HEK293 (cell line): ENCODE measurements around the gene UGT1A9.

Experiments used
- CTCF ChIA-PET: fragments of 350-600 bp; formaldehyde crosslinking; extraction: SDS; loops from one replicate; lab custom pipeline; 2021; ENCODE audit warnings: antibody characterized with exemption; lab: Yijun Ruan, JAX
- POLR2A ChIA-PET: fragments of 300-600 bp; formaldehyde crosslinking; extraction: SDS; loops from one replicate; lab custom pipeline; 2020; ENCODE audit warnings: antibody characterized with exemption, inconsistent platforms; lab: Yijun Ruan, JAX
- H3K27ac ChIP-seq: fragments of 200-500 bp; sonication (Bioruptor generic); 2 replicates; pipeline ENCODE4 v1.5.1; 2014; ENCODE audit warnings: low read depth, low read length, control low read depth, inconsistent platforms; ENCODE audit errors: extremely low read depth
- H3K36me3 ChIP-seq, 2 experiments: fragments of 200-500 bp in 1 of 2; sonication (Bioruptor generic) in 1 of 2; 1 replicate in 1 of 2; 2 replicates in 1 of 2; pipeline ENCODE4 v1.5.1; 2014 to 2017; ENCODE audit warnings: inconsistent platforms in 2 of 2, low read length in 2 of 2; ENCODE audit not compliant: control insufficient read depth in 2 of 2, insufficient read depth in 1 of 2
- H3K4me1 ChIP-seq: fragments of 200-500 bp; sonication (Bioruptor generic); 2 replicates; pipeline ENCODE4 v1.5.1; 2014; ENCODE audit warnings: mild to moderate bottlenecking, low read length, inconsistent platforms; ENCODE audit not compliant: control insufficient read depth, insufficient read depth
- H3K4me3 ChIP-seq: 2 replicates; pipeline ENCODE4 v1.5.1; 2011; ENCODE audit warnings: low read depth, mild to moderate bottlenecking, control low read depth, low read length, moderate library complexity
- H3K9me3 ChIP-seq: fragments of 200-500 bp; sonication (Bioruptor generic); 2 replicates; pipeline ENCODE4 v1.5.1; 2014; ENCODE audit warnings: low read depth, low read length, inconsistent platforms; ENCODE audit not compliant: control insufficient read depth, insufficient read depth
- FEZF1 ChIP-seq: fragments of 450-650 bp; formaldehyde crosslinking; IDR thresholded peaks from 2 replicates; pipeline ENCODE4 v1.5.1; 2016; ENCODE audit warnings: missing biosample characterization, missing genetic modification characterization
- KLF17 ChIP-seq: fragments of 450-650 bp; formaldehyde crosslinking; IDR thresholded peaks from 2 replicates; pipeline ENCODE4 v1.5.1; 2016; ENCODE audit warnings: missing biosample characterization, missing genetic modification characterization
- PRDM1 ChIP-seq: fragments of 450-650 bp; formaldehyde crosslinking; IDR thresholded peaks from 2 replicates; pipeline ENCODE4; 2016; ENCODE audit warnings: missing biosample characterization, missing genetic modification characterization
- REPIN1 ChIP-seq: fragments of 450-650 bp; formaldehyde crosslinking; IDR thresholded peaks from 2 replicates; pipeline ENCODE4 v1.5.1; 2017; ENCODE audit warnings: missing biosample characterization, missing genetic modification characterization, low read depth
- WT1 ChIP-seq: fragments of 450-650 bp; formaldehyde crosslinking; IDR thresholded peaks from 2 replicates; pipeline ENCODE4 v1.5.1; 2016; ENCODE audit warnings: missing biosample characterization, missing genetic modification characterization
- ZBTB17 ChIP-seq: fragments of 450-650 bp; formaldehyde crosslinking; IDR thresholded peaks from 2 replicates; pipeline ENCODE4 v1.5.1; 2016; ENCODE audit warnings: missing biosample characterization, missing genetic modification characterization
- ZNF138 ChIP-seq: fragments of 450-650 bp; formaldehyde crosslinking; IDR thresholded peaks from 2 replicates; pipeline ENCODE4 v1.5.1; 2016; ENCODE audit warnings: missing biosample characterization, missing genetic modification characterization, borderline replicate concordance
- ZNF155 ChIP-seq: fragments of 450-650 bp; formaldehyde crosslinking; IDR thresholded peaks from 2 replicates; pipeline ENCODE4 v1.5.1; 2016; ENCODE audit warnings: missing biosample characterization, missing genetic modification characterization
- ZNF169 ChIP-seq: fragments of 450-650 bp; formaldehyde crosslinking; IDR thresholded peaks from 2 replicates; pipeline ENCODE4 v1.5.1; 2016; ENCODE audit warnings: missing biosample characterization, missing genetic modification characterization
- ZNF266 ChIP-seq: fragments of 450-650 bp; formaldehyde crosslinking; IDR thresholded peaks from 2 replicates; pipeline ENCODE4 v1.5.1; 2016; ENCODE audit warnings: missing biosample characterization, missing genetic modification characterization, low read depth
- ZNF311 ChIP-seq: fragments of 450-650 bp; formaldehyde crosslinking; IDR thresholded peaks from 2 replicates; pipeline ENCODE4 v1.5.1; 2017; ENCODE audit warnings: missing biosample characterization, missing genetic modification characterization, borderline replicate concordance
- ZNF335 ChIP-seq: fragments of 450-650 bp; formaldehyde crosslinking; conservative IDR thresholded peaks from 2 replicates; pipeline ENCODE4 v1.5.1; 2016; ENCODE audit warnings: missing biosample characterization, missing genetic modification characterization
- ZNF514 ChIP-seq: fragments of 450-650 bp; formaldehyde crosslinking; IDR thresholded peaks from 2 replicates; pipeline ENCODE4 v1.5.1; 2016; ENCODE audit warnings: missing biosample characterization, missing genetic modification characterization
- ZNF571 ChIP-seq: fragments of 450-650 bp; formaldehyde crosslinking; IDR thresholded peaks from 2 replicates; pipeline ENCODE4 v1.5.0; 2017; ENCODE audit warnings: missing biosample characterization, missing genetic modification characterization
- ZNF639 ChIP-seq: fragments of 450-650 bp; formaldehyde crosslinking; IDR thresholded peaks from 2 replicates; pipeline ENCODE4 v1.5.1; 2016; ENCODE audit warnings: missing biosample characterization, missing genetic modification characterization
- ZNF704 ChIP-seq: fragments of 450-650 bp; formaldehyde crosslinking; IDR thresholded peaks from 2 replicates; pipeline ENCODE4 v1.5.1; 2016; ENCODE audit warnings: missing biosample characterization, missing genetic modification characterization
- ZNF747 ChIP-seq: fragments of 450-650 bp; formaldehyde crosslinking; IDR thresholded peaks from 2 replicates; pipeline ENCODE4 v1.5.1; 2016; ENCODE audit warnings: missing biosample characterization, missing genetic modification characterization
- ZNF768 ChIP-seq: fragments of 450-650 bp; formaldehyde crosslinking; IDR thresholded peaks from 2 replicates; pipeline ENCODE4 v1.5.1; 2018; ENCODE audit warnings: missing biosample characterization, mild to moderate bottlenecking, missing genetic modification characterization
- ZNF837 ChIP-seq: fragments of 450-650 bp; formaldehyde crosslinking; IDR thresholded peaks from 2 replicates; pipeline ENCODE4 v1.5.1; 2016; ENCODE audit warnings: missing biosample characterization, missing genetic modification characterization
- ZSCAN16 ChIP-seq: fragments of 450-650 bp; formaldehyde crosslinking; IDR thresholded peaks from 2 replicates; pipeline ENCODE4 v1.5.1; 2016; ENCODE audit warnings: missing biosample characterization, missing genetic modification characterization
- ZSCAN18 ChIP-seq: fragments of 450-650 bp; formaldehyde crosslinking; IDR thresholded peaks from 2 replicates; pipeline ENCODE4 v1.5.1; 2016; ENCODE audit warnings: missing biosample characterization, missing genetic modification characterization

UGT1A9 gene

GRCh38 chr2:233807966-233808935 lies 136.6 kb downstream of the UGT1A9 start:
- Histone ChIP-seq H3K9me3 (no peaks in the 10 kb centered on the region), H3K36me3 (no peaks in the 10 kb centered on the region), H3K4me1 (no peaks in the 10 kb centered on the region), H3K27ac (no peak overlapping the region), H3K4me3 (no peak overlapping the region)
- no peak for TF ChIP-seq ZNF169 (tag by site-specific recombination)
- no peak for TF ChIP-seq ZSCAN16 (tag by site-specific recombination)
- no peak for TF ChIP-seq ZNF311 (tag by site-specific recombination)
- no peak for TF ChIP-seq ZNF571 (tag by site-specific recombination)
- ChIA-PET POLR2A (no interaction called here), CTCF (no interaction called here)

- ChIA-PET CTCF (no interaction called here), POLR2A (no interaction called here)
- H3K4me1 ChIP-seq, result no peaks in the 10 kb centered on the region
- no peaks in the 10 kb centered on the region for H3K36me3 ChIP-seq
- TF ChIP-seq WT1 (tag by site-specific recombination) (no peak), ZSCAN18 (no peak), ZBTB17 (tag by site-specific recombination) (no peak), ZNF704 (tag by site-specific recombination) (no peak), ZNF768 (no peak), ZNF155 (tag by site-specific recombination) (no peak), ZNF837 (tag by site-specific recombination) (no peak), PRDM1 (tag by site-specific recombination) (no peak), KLF17 (tag by site-specific recombination) (no peak), ZNF514 (tag by site-specific recombination) (no peak), ZNF639 (tag by site-specific recombination) (no peak), ZNF266 (tag by site-specific recombination) (no peak), ZNF335 (tag by site-specific recombination) (no peak), REPIN1 (tag by site-specific recombination) (no peak), ZNF747 (tag by site-specific recombination) (no peak), FEZF1 (tag by site-specific recombination) (no peak), ZNF138 (tag by site-specific recombination) (no peak)
- H3K27ac ChIP-seq, result no peak overlapping the region
- H3K4me3 ChIP-seq, result no peak overlapping the region
- H3K9me3 ChIP-seq, result no peaks in the 10 kb centered on the region
Measured at GRCh38 chr2:233810385-233810784, 138.7 kb downstream of the UGT1A9 start.
